MCF 10A (cell line): ENCODE data around the gene OR13C9. TPM values are rescaled to one million over a fixed set of nuclear protein-coding genes. Genes with fewer than 3 reads are reported as not detected.
"Not testable (repeated sequence)": the region's sequence is repeated elsewhere in the genome, so short reads cannot be mapped to it uniquely, and the experiment has no call there.

ENCODE experiments used
- BruUV-seq: library from RNA; stranded (reverse); fragments of 400-500 nt; replicated peaks from 2 replicates; lab custom pipeline; 2021; lab: Mats Ljungman, UMichigan
- CTCF ChIA-PET: fragments of 300-600 bp; sonication (Branson Sonifier 250); formaldehyde crosslinking; extraction: SDS; loops from one replicate; lab custom pipeline; 2021; ENCODE audit warnings: antibody characterized with exemption, inconsistent platforms; lab: Yijun Ruan, JAX
- POLR2A ChIA-PET: fragments of 300-600, 350-650 bp; sonication (Branson Sonifier 250); formaldehyde crosslinking; extraction: SDS; loops from one replicate; lab custom pipeline; 2020; ENCODE audit warnings: antibody characterized with exemption, inconsistent platforms; lab: Yijun Ruan, JAX
- DNase-seq: peaks from one replicate; pipeline ENCODE4 v3.0.0-alpha.2; 2018; ENCODE audit not compliant: unreplicated experiment
- H3K27ac Mint-ChIP-seq: one replicate; pipeline ENCODE4 v1.8.0; 2022; ENCODE audit warnings: mild to moderate bottlenecking, low read depth, mixed read lengths; ENCODE audit not compliant: unreplicated experiment
- H3K27me3 Mint-ChIP-seq: one replicate; pipeline ENCODE4 v1.8.0; 2022; ENCODE audit warnings: mixed read lengths; ENCODE audit not compliant: insufficient read depth, unreplicated experiment
- H3K36me3 Mint-ChIP-seq: one replicate; pipeline ENCODE4 v1.8.0; 2022; ENCODE audit warnings: mild to moderate bottlenecking, moderate library complexity, mixed read lengths; ENCODE audit not compliant: insufficient read depth, unreplicated experiment
- H3K4me1 Mint-ChIP-seq: one replicate; pipeline ENCODE4 v1.8.0; 2022; ENCODE audit warnings: mixed read lengths; ENCODE audit not compliant: insufficient read depth, unreplicated experiment
- H3K4me3 Mint-ChIP-seq: one replicate; pipeline ENCODE4 v1.8.0; 2022; ENCODE audit warnings: mild to moderate bottlenecking, moderate library complexity, mixed read lengths; ENCODE audit not compliant: unreplicated experiment
- H3K9me3 Mint-ChIP-seq: one replicate; pipeline ENCODE4 v1.8.0; 2022; ENCODE audit warnings: mixed read lengths; ENCODE audit not compliant: unreplicated experiment
- CTCF ChIP-seq: fragments of 200-600 bp; IDR thresholded peaks from one replicate; pipeline ENCODE4 v1.8.0; 2022; ENCODE audit warnings: antibody characterized with exemption, mild to moderate bottlenecking; ENCODE audit not compliant: unreplicated experiment
- intact Hi-C: fragments of 100-400 bp; cut with micrococcal nuclease; formaldehyde crosslinking; loops from 2 replicates; pipeline ENCODE4 v1.14.1; 2022
- total RNA-seq: library from RNA; stranded (reverse); gene quantifications from 2 replicates; pipeline ENCODE4 v1.2.3, GENCODE V29; 2022

Gene OR13C9
- total RNA-seq, 1 experiment from 2014 or later, result not detected

GRCh38 chr9:104617418-104617817 is 586 bp downstream of the OR13C9 start:
- Mint-ChIP-seq H3K36me3 (no peaks in the 10 kb centered on the region), H3K4me3 (no peak overlapping the region), H3K4me1 (no peaks in the 10 kb centered on the region), H3K27me3 (no peaks in the 10 kb centered on the region), H3K27ac (no peak overlapping the region), H3K9me3 (no peaks in the 10 kb centered on the region)
- TF ChIP-seq CTCF, result no peak
- no peak for DNase-seq
- ChIA-PET POLR2A (no interaction called here), CTCF (no interaction called here)
- intact Hi-C loops, result no loop called here
- BruUV-seq, result no TSS peak

GRCh38 chr9:104611213-104611612 is 6.8 kb downstream of the OR13C9 start:
- intact Hi-C loops, result no loop called here
- no peak for DNase-seq
- Mint-ChIP-seq H3K9me3 (no peaks in the 10 kb centered on the region), H3K27ac (no peak overlapping the region), H3K27me3 (no peaks in the 10 kb centered on the region), H3K4me1 (no peaks in the 10 kb centered on the region), H3K36me3 (no peaks in the 10 kb centered on the region), H3K4me3 (no peak overlapping the region)
- CTCF ChIA-PET, result no interaction called here
- TF ChIP-seq CTCF, result no peak
- BruUV-seq, result no TSS peak
- POLR2A ChIA-PET, result no interaction called here

- H3K9me3 Mint-ChIP-seq, result no peaks in the 10 kb centered on the region
- CTCF ChIA-PET, result interaction anchor here (0.6 kb wide), 2 partner anchors 91 to 109 kb away, joined by 3 to 4 read pairs; no protein-coding TSS in a partner anchor
- intact Hi-C loops, result loop anchor here (10.0 kb wide), 1 partner anchor 136 kb away; the partner anchor contains the start of gene NIPSNAP3A
- POLR2A ChIA-PET, result no interaction called here
- no TSS peak for BruUV-seq
- peaks cover 6% of the 10 kb centered on the region for H3K4me1 Mint-ChIP-seq
- DNase-seq, result peak; percentile 12
- peak; percentile 17 for TF ChIP-seq CTCF
- no peak overlapping the region for H3K4me3 Mint-ChIP-seq
- H3K27me3 Mint-ChIP-seq, result no peaks in the 10 kb centered on the region
- H3K36me3 Mint-ChIP-seq, result no peaks in the 10 kb centered on the region
- H3K27ac Mint-ChIP-seq, result no peak overlapping the region
Observed at GRCh38 chr9:104608336-104608735, 9.7 kb downstream of the OR13C9 start.

GRCh38 chr9:104606152-104606551 is 11.9 kb downstream of the OR13C9 start:
- no peak for TF ChIP-seq CTCF
- H3K4me1 Mint-ChIP-seq, result peaks cover 6% of the 10 kb centered on the region
- no TSS peak for BruUV-seq
- CTCF ChIA-PET, result no interaction called here
- no peak for DNase-seq
- POLR2A ChIA-PET, result interaction anchor here (0.6 kb wide), 1 partner anchor 119 kb away, joined by 4 read pairs; no protein-coding TSS in a partner anchor
- H3K27me3 Mint-ChIP-seq, result no peaks in the 10 kb centered on the region
- intact Hi-C loops, result loop anchor here (10.0 kb wide), 1 partner anchor 139 kb away; the partner anchor contains the start of gene NIPSNAP3A
- no peaks in the 10 kb centered on the region for H3K9me3 Mint-ChIP-seq
- H3K4me3 Mint-ChIP-seq, result no peak overlapping the region
- no peaks in the 10 kb centered on the region for H3K36me3 Mint-ChIP-seq
- no peak overlapping the region for H3K27ac Mint-ChIP-seq

GRCh38 chr9:104605527-104605926 is 12.5 kb downstream of the OR13C9 start, which contains the start of gene OR13C2:
Gene OR13C2 (minus strand): TSS chr9:104605627. CDS start chr9:104605627, 0 bp downstream.
- H3K27ac Mint-ChIP-seq, H3K4me1 Mint-ChIP-seq: not testable (repeated sequence)

More at GRCh38 chr9:104605527-104605926, 12.5 kb downstream of the OR13C9 start, which contains the start of gene OR13C2:
- H3K4me3 Mint-ChIP-seq, DNase-seq, H3K27me3 Mint-ChIP-seq, BruUV-seq, H3K36me3 Mint-ChIP-seq, H3K9me3 Mint-ChIP-seq, POLR2A ChIA-PET: not testable (repeated sequence)
- intact Hi-C loops, result loop anchor here (10.0 kb wide), 1 partner anchor 139 kb away; the partner anchor contains the start of gene NIPSNAP3A
- CTCF ChIA-PET, result interaction anchor here (0.7 kb wide), 1 partner anchor 1962 kb away, joined by 3 read pairs; no protein-coding TSS in a partner anchor
